Mucosa of descending colon (tissue), 3 donors: ENCODE data around the gene CES4A. TPM values are rescaled to one million over a fixed set of nuclear protein-coding genes. Genes with fewer than 3 reads are reported as not detected.

Experiments
- ATAC-seq: fragments of 200-7000 bp; cut with Tn5 transposase; one replicate; pipeline ENCODE4 v1.9.1; 2020; ENCODE audit warnings: mild to moderate bottlenecking, moderate library complexity
- DNase-seq, 3 donors: peaks; one replicate each; pipeline ENCODE4 v3.0.0-alpha.2; 2020
- H3K36me3 ChIP-seq: fragments of 200-600 bp; one replicate; pipeline ENCODE4 v1.8.0; 2021; ENCODE audit warnings: low read depth, mild to moderate bottlenecking
- H3K4me1 ChIP-seq: fragments of 200-600 bp; one replicate; pipeline ENCODE4 v1.8.0; 2021; ENCODE audit warnings: low read depth, mild to moderate bottlenecking
- H3K4me3 ChIP-seq: fragments of 200-600 bp; one replicate; pipeline ENCODE4 v1.8.0; 2021; ENCODE audit warnings: mild to moderate bottlenecking
- H3K9me3 ChIP-seq: fragments of 200-600 bp; one replicate; pipeline ENCODE4 v1.8.0; 2021; ENCODE audit warnings: mild to moderate bottlenecking
- CTCF ChIP-seq: fragments of 200-600 bp; IDR thresholded peaks from one replicate; pipeline ENCODE4 v1.8.0; 2022; ENCODE audit warnings: antibody characterized with exemption, mild to moderate bottlenecking
- intact Hi-C, 2 donors: fragments of 100-400 bp; cut with DNase I in 1 of 2; cut with micrococcal nuclease in 1 of 2; formaldehyde crosslinking; loops; one replicate each; pipeline versions ENCODE4 v1.11.0 to v1.11.1; 2022; cut with DNase I, micrococcal nuclease
- total RNA-seq, 3 donors: library from RNA; stranded (reverse); fragmentation: NEBNext Ultra II Directional in 2 of 3; extraction: Animal tissue kit (Norgen Biotek cat#: 25700) in 2 of 3; gene quantifications; one replicate each; pipeline versions ENCODE4 v1.2.1 to v1.2.4, GENCODE V29; 2021 to 2023
- donor health status: DM: no; HTN: no; CAD: no; lungs with moderate emphysema.
- donor health status: DM: no; HTN: no; CAD: no.
- donor health status: DM: no; HTN: yes; CAD: no.

The CES4A gene
- total RNA-seq, 3 donors from 2014 or later = 6.3 to 10.1 (median 8.3) TPM

GRCh38 chr16:67000384-67001351 is 12.3 kb downstream of the CES4A start:
- H3K9me3 ChIP-seq = no peaks in the 10 kb centered on the region
- DNase-seq (peak; percentile 60 to 77 (median 71)), ATAC-seq (peak; percentile 73)
- intact Hi-C loops = no loop called here
- H3K36me3 ChIP-seq = no peaks in the 10 kb centered on the region
- peaks cover 11% of the 10 kb centered on the region for H3K4me1 ChIP-seq
- no peak for TF ChIP-seq CTCF
- H3K4me3 ChIP-seq = peak overlapping the region; percentile 24

- intact Hi-C loops = no loop called here
- ATAC-seq (no peak), DNase-seq (no peak)
- Histone ChIP-seq H3K4me1 (peaks cover 11% of the 10 kb centered on the region), H3K36me3 (no peaks in the 10 kb centered on the region), H3K4me3 (no peak overlapping the region), H3K9me3 (no peaks in the 10 kb centered on the region)
- TF ChIP-seq CTCF = no peak
These were observed 13.3 kb downstream of the CES4A start for GRCh38 chr16:67001726-67002125.

- no peak for ATAC-seq
- no peak for TF ChIP-seq CTCF
These were observed 18.7 kb downstream of the CES4A start for GRCh38 chr16:67006930-67007658.

GRCh38 chr16:67009158-67009557 is 20.8 kb downstream of the CES4A start:
- Histone ChIP-seq H3K36me3 (no peaks in the 10 kb centered on the region), H3K4me3 (no peak overlapping the region), H3K9me3 (no peaks in the 10 kb centered on the region), H3K4me1 (peaks cover 5% of the 10 kb centered on the region)
- ATAC-seq (no peak), DNase-seq (no peak)
- no peak for TF ChIP-seq CTCF
- intact Hi-C loops = no loop called here

More at GRCh38 chr16:67006930-67007658, 18.7 kb downstream of the CES4A start:
- Histone ChIP-seq H3K4me1 (no peaks in the 10 kb centered on the region), H3K9me3 (no peaks in the 10 kb centered on the region), H3K4me3 (no peak overlapping the region), H3K36me3 (no peaks in the 10 kb centered on the region)
- intact Hi-C loops = no loop called here
- DNase-seq = no peak

GRCh38 chr16:67011274-67011673 is 22.9 kb downstream of the CES4A start:
- Histone ChIP-seq H3K4me1 (peaks cover 10% of the 10 kb centered on the region), H3K4me3 (no peak overlapping the region), H3K36me3 (no peaks in the 10 kb centered on the region), H3K9me3 (no peaks in the 10 kb centered on the region)
- ATAC-seq (no peak), DNase-seq (no peak)
- no peak for TF ChIP-seq CTCF
- intact Hi-C loops = no loop called here
